Measurements from ENCODE around the gene RAB25. TPM values are rescaled to one million over a fixed set of nuclear protein-coding genes. Genes with fewer than 3 reads are reported as not detected.

The RAB25 gene
- total RNA-seq = 1 to 10 TPM in 2 of 4 donors, not detected in 2; 5.0 to 5.5 TPM

- intact Hi-C loops (cut with DNase I; ENCODE audit: low total_unique reads) = no loop called here
- H3K36me3 ChIP-seq = no peaks in the 10 kb centered on the region
- no peak within 1 kb of the TSS for H3K27ac ChIP-seq
- TF ChIP-seq, protein P1, sequence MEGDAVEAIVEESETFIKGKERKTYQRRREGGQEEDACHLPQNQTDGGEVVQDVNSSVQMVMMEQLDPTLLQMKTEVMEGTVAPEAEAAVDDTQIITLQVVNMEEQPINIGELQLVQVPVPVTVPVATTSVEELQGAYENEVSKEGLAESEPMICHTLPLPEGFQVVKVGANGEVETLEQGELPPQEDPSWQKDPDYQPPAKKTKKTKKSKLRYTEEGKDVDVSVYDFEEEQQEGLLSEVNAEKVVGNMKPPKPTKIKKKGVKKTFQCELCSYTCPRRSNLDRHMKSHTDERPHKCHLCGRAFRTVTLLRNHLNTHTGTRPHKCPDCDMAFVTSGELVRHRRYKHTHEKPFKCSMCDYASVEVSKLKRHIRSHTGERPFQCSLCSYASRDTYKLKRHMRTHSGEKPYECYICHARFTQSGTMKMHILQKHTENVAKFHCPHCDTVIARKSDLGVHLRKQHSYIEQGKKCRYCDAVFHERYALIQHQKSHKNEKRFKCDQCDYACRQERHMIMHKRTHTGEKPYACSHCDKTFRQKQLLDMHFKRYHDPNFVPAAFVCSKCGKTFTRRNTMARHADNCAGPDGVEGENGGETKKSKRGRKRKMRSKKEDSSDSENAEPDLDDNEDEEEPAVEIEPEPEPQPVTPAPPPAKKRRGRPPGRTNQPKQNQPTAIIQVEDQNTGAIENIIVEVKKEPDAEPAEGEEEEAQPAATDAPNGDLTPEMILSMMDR (IDR thresholded peaks at IDR 0.05) = no peak
- TF ChIP-seq POLR2A (IDR thresholded peaks at IDR 0.05) = peak in 1 of 2 donors; percentile 32
- no peaks in the 10 kb centered on the region for H3K9me3 ChIP-seq
- H3K4me3 ChIP-seq = no peak within 1 kb of the TSS
- DNase-seq = no peak
- H3K4me1 ChIP-seq = no peaks in the 10 kb centered on the region
- no peaks in the 10 kb centered on the region for H3K27me3 ChIP-seq
These were observed at the start of gene RAB25 for GRCh38 chr1:156060937-156061636. RAB25 (plus strand) TSS chr1:156061160; CDS start chr1:156061401, 241 bp downstream.

DNA sequence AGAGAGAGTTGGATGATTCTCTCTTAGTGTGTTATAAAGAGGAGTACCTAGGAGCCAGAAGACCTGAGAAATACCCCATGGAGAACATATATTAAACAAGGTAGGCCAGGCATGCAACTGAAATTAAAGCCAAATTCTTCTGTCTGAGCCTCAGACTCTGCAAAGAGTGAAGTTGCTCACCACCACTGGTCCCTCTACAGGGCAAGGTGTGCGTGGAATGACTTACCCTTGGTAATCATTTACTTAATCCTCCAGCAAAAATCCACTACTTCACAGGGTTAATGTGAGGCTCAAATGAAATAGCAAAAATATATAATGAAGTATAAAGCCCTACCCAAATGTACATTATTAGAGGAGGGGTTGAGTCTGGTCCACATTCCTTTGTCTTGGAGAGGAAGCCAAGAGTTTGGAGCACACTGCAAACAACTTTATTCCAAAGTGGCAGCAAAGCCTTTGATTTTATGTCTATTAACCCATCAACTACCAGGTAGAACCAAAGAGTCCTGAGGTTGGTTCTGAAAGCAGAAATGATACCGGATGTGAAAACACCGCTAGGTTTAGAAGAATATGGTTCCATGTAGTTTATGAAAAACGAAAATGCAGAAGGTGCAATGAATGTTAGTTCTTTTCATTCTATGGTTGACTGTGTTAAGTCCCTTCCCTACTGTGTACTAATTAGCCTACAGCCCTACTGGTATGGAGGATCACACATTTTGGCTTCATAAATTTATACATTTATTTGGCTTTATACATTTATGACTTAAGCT lies 48.7 kb upstream of the RAB25 start:
- intact Hi-C loops (cut with DNase I; ENCODE audit: low total_unique reads) = no loop called here
- Histone ChIP-seq H3K27ac (no peak overlapping the region), H3K4me1 (no peaks in the 10 kb centered on the region), H3K4me3 (no peak overlapping the region), H3K27me3 (no peaks in the 10 kb centered on the region), H3K36me3 (no peaks in the 10 kb centered on the region), H3K9me3 (no peaks in the 10 kb centered on the region)
- DNase-seq = no peak
- TF ChIP-seq POLR2A (IDR thresholded peaks at IDR 0.05) = no peak
- TF ChIP-seq, protein P1 (IDR thresholded peaks at IDR 0.05) = no peak

- TF ChIP-seq, protein P1 (IDR thresholded peaks at IDR 0.05) = no peak
- TF ChIP-seq POLR2A (IDR thresholded peaks at IDR 0.05) = no peak
- Histone ChIP-seq H3K9me3 (no peaks in the 10 kb centered on the region), H3K27me3 (no peaks in the 10 kb centered on the region), H3K4me3 (no peak overlapping the region), H3K4me1 (no peaks in the 10 kb centered on the region), H3K27ac (no peak overlapping the region), H3K36me3 (no peaks in the 10 kb centered on the region)
- intact Hi-C loops (cut with DNase I; ENCODE audit: low total_unique reads) = no loop called here
- DNase-seq = no peak
These were observed 46.1 kb upstream of the RAB25 start for GRCh38 chr1:156014829-156015228.

GRCh38 chr1:156019946-156020292 lies 41.0 kb upstream of the RAB25 start:
- Histone ChIP-seq H3K4me1 (no peaks in the 10 kb centered on the region), H3K27ac (peak overlapping the region; percentile 85 to 94), H3K27me3 (no peaks in the 10 kb centered on the region), H3K9me3 (no peaks in the 10 kb centered on the region), H3K36me3 (no peaks in the 10 kb centered on the region), H3K4me3 (peak overlapping the region; percentile 86 to 93)
- DNase-seq = no peak
- TF ChIP-seq POLR2A (IDR thresholded peaks at IDR 0.05) = no peak
- TF ChIP-seq, protein P1 (IDR thresholded peaks at IDR 0.05) = no peak
- intact Hi-C loops (cut with DNase I; ENCODE audit: low total_unique reads) = no loop called here

Measured in uterus (tissue), 4 donors.